ENCODE measurements around the gene PAX4. TPM values are rescaled to one million over a fixed set of nuclear protein-coding genes. Genes with fewer than 3 reads are reported as not detected.

The PAX4 gene
- polyA plus RNA-seq, 6 donors from 2014 or later = not detected

DNA sequence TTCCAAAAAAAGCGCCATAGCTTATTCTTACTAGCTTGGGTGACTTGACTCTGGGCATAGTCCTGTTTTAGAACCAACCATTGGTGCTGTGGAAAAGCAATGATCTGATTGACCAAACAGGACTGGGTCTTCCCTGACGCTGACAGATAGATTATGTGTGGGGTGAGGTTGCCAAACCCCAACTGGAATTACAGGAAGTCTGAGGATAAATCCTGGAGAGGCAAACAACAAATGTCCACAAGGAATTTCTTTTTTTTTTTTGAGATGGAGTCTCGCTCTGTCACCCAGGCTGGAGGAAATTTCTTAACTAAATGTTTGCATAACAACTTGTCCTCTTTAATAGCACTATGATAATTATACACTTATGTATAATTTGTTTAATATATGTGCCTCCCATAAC, 51.7 kb downstream of the PAX4 start:
- Mint-ChIP-seq H3K4me1 (no peaks in the 10 kb centered on the region), H3K4me3 (no peak overlapping the region), H3K27ac (no peak overlapping the region), H3K9me3 (peaks cover 0 to 13% (median 6%) of the 10 kb centered on the region in 7 donors), H3K27me3 (no peaks in the 10 kb centered on the region), H3K36me3 (peaks cover 11 to 30% of the 10 kb centered on the region in 2 donors)
- DNase-seq (no peak), ATAC-seq (ENCODE audit: low read depth in 2 of 2) (no peak)

Other genes starting within 250 kb of the PAX4 start
- 10 to 100 TPM; 24.4 to 64.4 (median 58.4) TPM for gene ZNF800, start 225.4 kb downstream of the PAX4 start, polyA plus RNA-seq (ENCODE audit: low read depth in 6 of 6)
- gene GCC1, start 32.5 kb downstream of the PAX4 start, polyA plus RNA-seq (ENCODE audit: low read depth in 6 of 6) = 10 to 100 TPM in 5 of 6 donors, 1 to 10 TPM in 1; 9.3 to 25.3 (median 15.9) TPM
- 100 to 1,000 TPM; 126 to 152 (median 146) TPM for gene ARF5, start 29.7 kb downstream of the PAX4 start, polyA plus RNA-seq (ENCODE audit: low read depth in 6 of 6)
- under 1 TPM in 2 of 6 donors, not detected in 4; 0.52 to 0.71 TPM for gene FSCN3, start 24.4 kb downstream of the PAX4 start, polyA plus RNA-seq (ENCODE audit: low read depth in 6 of 6)
- 10 to 100 TPM; 50.6 to 83.1 (median 74.2) TPM for gene SND1, start 34.1 kb upstream of the PAX4 start, polyA plus RNA-seq (ENCODE audit: low read depth in 6 of 6)

All from naive B cell (primary cell).